ENCODE results near the gene SMIM29.
A peak's percentile ranks its signal among the peaks of the same experiment; 100 is the strongest.
"Not testable (repeated sequence)": the region's sequence is repeated elsewhere in the genome, so short reads cannot be mapped to it uniquely, and the experiment has no call there.

Gene SMIM29

GRCh38 chr6:34267746-34268145, 18.9 kb upstream of the SMIM29 start:
- no peak for DNase-seq

GRCh38 chr6:34263484-34263883, 14.7 kb upstream of the SMIM29 start:
- not testable (repeated sequence) for DNase-seq

- no peak for DNase-seq
These were observed 11.9 kb upstream of the SMIM29 start for GRCh38 chr6:34260576-34261267.

- no peak for DNase-seq
These were observed 10.8 kb upstream of the SMIM29 start for GRCh38 chr6:34259529-34260069.

- peak; percentile 78 for DNase-seq
These were observed 3.6 kb upstream of the SMIM29 start for GRCh38 chr6:34252395-34252794.

GRCh38 chr6:34249469-34250261, 859 bp upstream of the SMIM29 start:
- DNase-seq, result no peak

- peak; percentile 58 for DNase-seq
These were observed 544 bp downstream of the SMIM29 start for GRCh38 chr6:34248198-34248726.

GRCh38 chr6:34247481-34248197, 1.2 kb downstream of the SMIM29 start:
- DNase-seq, result peak; percentile 58

- DNase-seq, result peak; percentile 96
These were observed 2.0 kb downstream of the SMIM29 start for GRCh38 chr6:34246563-34247391.

GRCh38 chr6:34246249-34246562, 2.6 kb downstream of the SMIM29 start:
- DNase-seq, result no peak

GRCh38 chr6:34245761-34246140, 3.1 kb downstream of the SMIM29 start:
- DNase-seq, result not testable (repeated sequence)

GRCh38 chr6:34245032-34245760, 3.6 kb downstream of the SMIM29 start:
- DNase-seq, result not testable (repeated sequence)

GRCh38 chr6:34243901-34244884, 4.6 kb downstream of the SMIM29 start:
- peak; percentile 61 for DNase-seq

- no peak for DNase-seq
These were observed 5.6 kb downstream of the SMIM29 start for GRCh38 chr6:34243131-34243771.

GRCh38 chr6:34242252-34243130, 6.3 kb downstream of the SMIM29 start:
- DNase-seq, result no peak

GRCh38 chr6:34241351-34242215, 7.2 kb downstream of the SMIM29 start:
- no peak for DNase-seq

- DNase-seq, result no peak
These were observed 8.2 kb downstream of the SMIM29 start for GRCh38 chr6:34240329-34241248.

Data from NCI-H69 (cell line).